HCT116 (cell line): ENCODE measurements around the gene SLC2A9. TPM values are rescaled to one million over a fixed set of nuclear protein-coding genes. Genes with fewer than 3 reads are reported as not detected.

ENCODE experiments used
- ATAC-seq: fragments of 200-7000 bp; cut with Tn5 transposase; 2 replicates; pipeline ENCODE4 v1.9.1; 2020; ENCODE audit warnings: mild to moderate bottlenecking, moderate library complexity
- BruUV-seq: library from RNA; stranded (reverse); fragments of 400-500 nt; replicated peaks from 2 replicates; lab custom pipeline; 2021; lab: Mats Ljungman, UMichigan
- CTCF ChIA-PET: fragments of 300-600 bp; sonication (Branson Sonifier 250); formaldehyde crosslinking; loops from one replicate; lab custom pipeline; 2021; ENCODE audit warnings: antibody characterized with exemption; lab: Charles Lee
- POLR2A ChIA-PET: fragments of 300-600, 350-600 bp; sonication (Branson Sonifier 250); formaldehyde crosslinking; loops from one replicate; lab custom pipeline; 2021; ENCODE audit warnings: antibody characterized with exemption; lab: Charles Lee
- RAD21 ChIA-PET, 2 experiments: fragments of 300-600 bp; sonication (Branson Sonifier 250); formaldehyde crosslinking; loops; one replicate each; lab custom pipeline; 2023; ENCODE audit warnings: low total read pairs in 2 of 2; ENCODE audit not compliant: uncharacterized antibody in 2 of 2, unreplicated experiment in 2 of 2, low non-redundant PET in 1 of 2; lab: Charles Lee
- DNase-seq: peaks from one replicate; pipeline ENCODE4 v3.0.0-alpha.2; 2010; ENCODE audit warnings: low read depth, low spot score
- H2AFZ ChIP-seq: fragments of 200-600 bp; shearing (Covaris generic), sonication (generic); 2 replicates; pipeline ENCODE4 v1.6.1; 2017; ENCODE audit warnings: low read depth, mixed run types, mixed read lengths, antibody characterized with exemption, low read length; ENCODE audit not compliant: poor library complexity, severe bottlenecking
- H3K27ac ChIP-seq: 2 replicates; pipeline ENCODE4 v1.5.1; 2012; ENCODE audit warnings: low read depth, low read length
- H3K27me3 ChIP-seq: fragments of 200-600 bp; sonication (generic); 2 replicates; pipeline ENCODE4 v1.6.1; 2016; ENCODE audit warnings: mixed run types, low read length, mixed read lengths; ENCODE audit not compliant: insufficient read depth
- H3K36me3 ChIP-seq, 2 experiments: fragments of 200-500 bp in 1 of 2; fragments of 200-600 bp in 1 of 2; sonication (Bioruptor generic) in 1 of 2; sonication (generic) in 1 of 2; 2 replicates each; pipeline versions ENCODE4 v1.5.1 to v1.6.1; 2014 to 2016; ENCODE audit warnings: low read length in 2 of 2, inconsistent platforms in 1 of 2, mixed read lengths in 1 of 2, mixed run types in 1 of 2; ENCODE audit not compliant: insufficient read depth in 2 of 2, control insufficient read depth in 1 of 2
- H3K4me1 ChIP-seq, 2 experiments: fragments of 200-600 bp in 1 of 2; sonication (generic) in 1 of 2; 2 replicates each; pipeline versions ENCODE4 v1.5.1 to v1.6.1; 2012 to 2017; ENCODE audit warnings: low read length in 2 of 2, inconsistent platforms in 1 of 2, mild to moderate bottlenecking in 1 of 2, mixed read lengths in 1 of 2, mixed run types in 1 of 2, moderate library complexity in 1 of 2; ENCODE audit not compliant: insufficient read depth in 2 of 2, control insufficient read depth in 1 of 2
- H3K4me2 ChIP-seq: fragments of 200-600 bp; sonication (generic); 2 replicates; pipeline ENCODE4 v1.6.1; 2017; ENCODE audit warnings: mixed run types, low read length, mixed read lengths
- H3K4me3 ChIP-seq, 2 experiments: fragments of 200-600 bp in 1 of 2; sonication (generic) in 1 of 2; replicated peaks in 1 of 2; 2 replicates each; pipeline ENCODE4 v1.5.1; 2011 to 2016; ENCODE audit warnings: low read length in 2 of 2, control low read depth in 1 of 2, low read depth in 1 of 2, mild to moderate bottlenecking in 1 of 2, mixed read lengths in 1 of 2, mixed run types in 1 of 2
- H3K79me2 ChIP-seq: fragments of 200-600 bp; sonication (generic); 2 replicates; pipeline ENCODE4 v1.6.1; 2017; ENCODE audit warnings: mild to moderate bottlenecking, mixed run types, low read length, moderate library complexity, mixed read lengths; ENCODE audit not compliant: insufficient read depth
- H3K9ac ChIP-seq: fragments of 200-600 bp; sonication (generic); 2 replicates; pipeline ENCODE4 v1.6.1; 2016; ENCODE audit warnings: low read length, mixed read lengths
- H3K9me2 ChIP-seq: fragments of 200-600 bp; sonication (generic), shearing (Covaris generic); 2 replicates; pipeline ENCODE4 v1.6.1; 2017; ENCODE audit warnings: mixed run types, mild to moderate bottlenecking, moderate library complexity; ENCODE audit not compliant: insufficient read depth
- H3K9me3 ChIP-seq, 2 experiments: fragments of 200-500 bp in 1 of 2; fragments of 200-600 bp in 1 of 2; sonication (Bioruptor generic) in 1 of 2; sonication (generic) in 1 of 2; 2 replicates each; pipeline ENCODE4 v1.6.1; 2014 to 2017; ENCODE audit warnings: low read length in 2 of 2, mixed read lengths in 2 of 2, inconsistent platforms in 1 of 2, low read depth in 1 of 2, mild to moderate bottlenecking in 1 of 2, mixed run types in 1 of 2, moderate library complexity in 1 of 2; ENCODE audit not compliant: control insufficient read depth in 1 of 2, insufficient read depth in 1 of 2
- H4K20me1 ChIP-seq: fragments of 200-600 bp; sonication (generic), shearing (Covaris generic); 2 replicates; pipeline ENCODE4 v1.6.1; 2017; ENCODE audit warnings: mixed run types, mild to moderate bottlenecking, moderate library complexity; ENCODE audit not compliant: insufficient read depth
- CBX3 ChIP-seq: IDR thresholded peaks from 2 replicates; pipeline ENCODE4 v1.6.1; 2012; ENCODE audit warnings: low read depth
- CEBPB ChIP-seq: IDR thresholded peaks from 2 replicates; pipeline ENCODE4 v1.6.1; 2012; ENCODE audit warnings: low read depth
- EGR1 ChIP-seq: IDR thresholded peaks from 2 replicates; pipeline ENCODE4 v1.6.1; 2012; ENCODE audit warnings: low read depth
- ELF1 ChIP-seq: IDR thresholded peaks from 2 replicates; pipeline ENCODE4 v1.6.1; 2012; ENCODE audit warnings: low read depth, borderline replicate concordance
- FOSL1 ChIP-seq: IDR thresholded peaks from 2 replicates; pipeline ENCODE4 v1.6.1; 2012; ENCODE audit warnings: low read depth
- JUND ChIP-seq: IDR thresholded peaks from 2 replicates; pipeline ENCODE4 v1.6.1; 2012
- POLR2AphosphoS5 ChIP-seq: IDR thresholded peaks from 2 replicates; pipeline ENCODE4 v1.6.1; 2011; ENCODE audit warnings: mild to moderate bottlenecking, low read depth, low read length, moderate library complexity
- RAD21 ChIP-seq: IDR thresholded peaks from 2 replicates; pipeline ENCODE4 v1.6.1; 2012; ENCODE audit warnings: low read depth, mild to moderate bottlenecking
- SIN3A ChIP-seq: IDR thresholded peaks from 2 replicates; pipeline ENCODE4 v1.6.1; 2012; ENCODE audit warnings: low read depth
- SP1 ChIP-seq: IDR thresholded peaks from 2 replicates; pipeline ENCODE4 v1.6.1; 2012; ENCODE audit warnings: low read depth
- SRF ChIP-seq: IDR thresholded peaks from 2 replicates; pipeline ENCODE4 v1.6.1; 2012; ENCODE audit warnings: low read depth
- TCF7L2 ChIP-seq: IDR thresholded peaks from 2 replicates; pipeline ENCODE4 v1.7.0; 2011; ENCODE audit warnings: borderline replicate concordance, inconsistent platforms; ENCODE audit not compliant: insufficient read depth, insufficient read length; ENCODE audit errors: extremely low read depth
- YY1 ChIP-seq: IDR thresholded peaks from 2 replicates; pipeline ENCODE4 v1.6.1; 2011; ENCODE audit warnings: low read length, low read depth, moderate library complexity, mild to moderate bottlenecking; ENCODE audit not compliant: insufficient replicate concordance; ENCODE audit errors: extremely low read depth
- ZFX ChIP-seq: fragments of 450-650 bp; IDR thresholded peaks from 2 replicates; pipeline ENCODE4 v1.6.1; 2017
- ZNF274 ChIP-seq: fragments of 200-500 bp; sonication (Bioruptor generic); IDR thresholded peaks from 2 replicates; pipeline ENCODE4 v1.6.1; 2014; ENCODE audit warnings: mild to moderate bottlenecking, low read depth, low read length, inconsistent platforms
- intact Hi-C: fragments of 100-400 bp; cut with micrococcal nuclease; formaldehyde crosslinking; loops from 2 replicates; pipeline ENCODE4 v1.10.0; 2022
- total RNA-seq: library from RNA; stranded (reverse); gene quantifications from one replicate; pipeline ENCODE4 v1.2.1, GENCODE V29; 2021; ENCODE audit not compliant: unreplicated experiment
- TF ChIP-seq, protein P1 (sequence below): IDR thresholded peaks from 2 replicates; pipeline ENCODE4 v1.6.1; 2012
- TF ChIP-seq, protein P2 (sequence below), 3 experiments: fragments of 200-600 bp in 1 of 3; sonication (generic) in 1 of 3; IDR thresholded peaks in 2 of 3; conservative IDR thresholded peaks in 1 of 3; 2 replicates each; pipeline ENCODE4 v1.5.1; 2012 to 2017; ENCODE audit warnings: low read depth in 2 of 3, low read length in 2 of 3, antibody characterized with exemption in 1 of 3, borderline replicate concordance in 1 of 3, control low read depth in 1 of 3, mild to moderate bottlenecking in 1 of 3, mixed read lengths in 1 of 3, mixed run types in 1 of 3, moderate library complexity in 1 of 3; ENCODE audit not compliant: insufficient read depth in 1 of 3
- TF ChIP-seq, protein P3 (sequence below): IDR thresholded peaks from 2 replicates; pipeline ENCODE4 v1.6.1; 2012; ENCODE audit warnings: low read depth
- TF ChIP-seq, protein P4 (sequence below): IDR thresholded peaks from 2 replicates; pipeline ENCODE4 v1.6.1; 2012
- TF ChIP-seq, protein P5 (sequence below): IDR thresholded peaks from 2 replicates; pipeline ENCODE4 v1.6.1; 2011; ENCODE audit warnings: mild to moderate bottlenecking, low read length, moderate library complexity; ENCODE audit not compliant: insufficient replicate concordance; ENCODE audit errors: extremely low read depth

SLC2A9 gene
- total RNA-seq, 1 experiment from 2014 or later, result 2.2 TPM

DNA sequence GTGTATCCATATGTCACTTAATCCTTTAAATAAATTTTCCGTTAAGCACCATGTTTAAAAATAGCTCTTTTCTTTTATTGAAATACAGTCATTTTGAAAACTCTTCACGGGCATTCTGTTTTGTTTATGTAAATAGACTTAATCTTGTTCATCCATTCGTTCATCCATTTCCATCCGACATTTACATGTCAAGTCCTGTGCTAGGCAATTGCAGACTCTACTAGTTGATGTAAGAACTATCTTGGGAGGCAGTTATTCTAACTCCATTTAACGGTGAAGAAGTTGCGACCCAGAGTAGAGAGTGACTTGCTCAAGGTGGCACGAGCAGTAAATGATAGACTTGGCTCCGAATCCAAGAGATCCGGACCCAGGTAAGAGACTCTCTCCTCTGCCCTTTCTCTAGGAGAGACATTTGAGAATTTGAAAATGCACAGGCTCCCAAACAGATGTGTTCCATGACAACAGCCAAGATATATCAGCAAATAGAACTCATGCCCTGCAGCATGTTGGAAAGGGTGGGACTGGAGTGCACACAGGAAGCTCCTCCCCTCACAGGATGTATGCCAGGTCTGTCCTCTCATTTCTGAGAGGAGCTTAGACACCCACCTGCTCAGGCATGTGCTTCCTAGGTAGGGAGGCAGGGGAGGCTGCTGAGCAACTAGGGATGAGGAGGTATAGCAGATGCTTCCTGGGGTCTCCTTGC is 175.4 kb downstream of the SLC2A9 start:
- POLR2A ChIA-PET, result no interaction called here
- H3K27ac ChIP-seq, result no peak overlapping the region
- intact Hi-C loops, result no loop called here
- no peak overlapping the region for H3K4me3 ChIP-seq
- H4K20me1 ChIP-seq, result no peaks in the 10 kb centered on the region
- no peak overlapping the region for H2AFZ ChIP-seq
- CTCF ChIA-PET, result no interaction called here
- H3K36me3 ChIP-seq, result no peaks in the 10 kb centered on the region
- peaks cover 5% of the 10 kb centered on the region for H3K27me3 ChIP-seq
- H3K9ac ChIP-seq, result no peak overlapping the region
- peaks cover 0 to 5% of the 10 kb centered on the region in 2 experiments; a peak in 1 of 4 replicates for H3K9me3 ChIP-seq
- BruUV-seq, result no TSS peak
- DNase-seq (no peak), ATAC-seq (no peak)
- no peaks in the 10 kb centered on the region for H3K9me2 ChIP-seq
- RAD21 ChIA-PET, result no interaction called here
- TF ChIP-seq EGR1 (no peak), SIN3A (no peak), ZFX (no peak), FOSL1 (no peak), ELF1 (no peak), CEBPB (no peak), ZNF274 (no peak), CBX3 (no peak), SP1 (no peak), YY1 (no peak), JUND (no peak), POLR2AphosphoS5 (no peak), TCF7L2 (no peak), SRF (no peak), RAD21 (no peak)
- TF ChIP-seq, protein P1, sequence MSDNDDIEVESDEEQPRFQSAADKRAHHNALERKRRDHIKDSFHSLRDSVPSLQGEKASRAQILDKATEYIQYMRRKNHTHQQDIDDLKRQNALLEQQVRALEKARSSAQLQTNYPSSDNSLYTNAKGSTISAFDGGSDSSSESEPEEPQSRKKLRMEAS, result no peak
- TF ChIP-seq, protein P2, sequence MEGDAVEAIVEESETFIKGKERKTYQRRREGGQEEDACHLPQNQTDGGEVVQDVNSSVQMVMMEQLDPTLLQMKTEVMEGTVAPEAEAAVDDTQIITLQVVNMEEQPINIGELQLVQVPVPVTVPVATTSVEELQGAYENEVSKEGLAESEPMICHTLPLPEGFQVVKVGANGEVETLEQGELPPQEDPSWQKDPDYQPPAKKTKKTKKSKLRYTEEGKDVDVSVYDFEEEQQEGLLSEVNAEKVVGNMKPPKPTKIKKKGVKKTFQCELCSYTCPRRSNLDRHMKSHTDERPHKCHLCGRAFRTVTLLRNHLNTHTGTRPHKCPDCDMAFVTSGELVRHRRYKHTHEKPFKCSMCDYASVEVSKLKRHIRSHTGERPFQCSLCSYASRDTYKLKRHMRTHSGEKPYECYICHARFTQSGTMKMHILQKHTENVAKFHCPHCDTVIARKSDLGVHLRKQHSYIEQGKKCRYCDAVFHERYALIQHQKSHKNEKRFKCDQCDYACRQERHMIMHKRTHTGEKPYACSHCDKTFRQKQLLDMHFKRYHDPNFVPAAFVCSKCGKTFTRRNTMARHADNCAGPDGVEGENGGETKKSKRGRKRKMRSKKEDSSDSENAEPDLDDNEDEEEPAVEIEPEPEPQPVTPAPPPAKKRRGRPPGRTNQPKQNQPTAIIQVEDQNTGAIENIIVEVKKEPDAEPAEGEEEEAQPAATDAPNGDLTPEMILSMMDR (IDR thresholded peaks at IDR 0.05 in 2 of 3, conservative IDR thresholded peaks at IDR 0.05 in 1 of 3; ENCODE audit: borderline replicate concordance in 1 of 3, insufficient read depth in 1 of 3, low read depth in 2 of 3, low read length in 2 of 3), result no peak
- TF ChIP-seq, protein P3, sequence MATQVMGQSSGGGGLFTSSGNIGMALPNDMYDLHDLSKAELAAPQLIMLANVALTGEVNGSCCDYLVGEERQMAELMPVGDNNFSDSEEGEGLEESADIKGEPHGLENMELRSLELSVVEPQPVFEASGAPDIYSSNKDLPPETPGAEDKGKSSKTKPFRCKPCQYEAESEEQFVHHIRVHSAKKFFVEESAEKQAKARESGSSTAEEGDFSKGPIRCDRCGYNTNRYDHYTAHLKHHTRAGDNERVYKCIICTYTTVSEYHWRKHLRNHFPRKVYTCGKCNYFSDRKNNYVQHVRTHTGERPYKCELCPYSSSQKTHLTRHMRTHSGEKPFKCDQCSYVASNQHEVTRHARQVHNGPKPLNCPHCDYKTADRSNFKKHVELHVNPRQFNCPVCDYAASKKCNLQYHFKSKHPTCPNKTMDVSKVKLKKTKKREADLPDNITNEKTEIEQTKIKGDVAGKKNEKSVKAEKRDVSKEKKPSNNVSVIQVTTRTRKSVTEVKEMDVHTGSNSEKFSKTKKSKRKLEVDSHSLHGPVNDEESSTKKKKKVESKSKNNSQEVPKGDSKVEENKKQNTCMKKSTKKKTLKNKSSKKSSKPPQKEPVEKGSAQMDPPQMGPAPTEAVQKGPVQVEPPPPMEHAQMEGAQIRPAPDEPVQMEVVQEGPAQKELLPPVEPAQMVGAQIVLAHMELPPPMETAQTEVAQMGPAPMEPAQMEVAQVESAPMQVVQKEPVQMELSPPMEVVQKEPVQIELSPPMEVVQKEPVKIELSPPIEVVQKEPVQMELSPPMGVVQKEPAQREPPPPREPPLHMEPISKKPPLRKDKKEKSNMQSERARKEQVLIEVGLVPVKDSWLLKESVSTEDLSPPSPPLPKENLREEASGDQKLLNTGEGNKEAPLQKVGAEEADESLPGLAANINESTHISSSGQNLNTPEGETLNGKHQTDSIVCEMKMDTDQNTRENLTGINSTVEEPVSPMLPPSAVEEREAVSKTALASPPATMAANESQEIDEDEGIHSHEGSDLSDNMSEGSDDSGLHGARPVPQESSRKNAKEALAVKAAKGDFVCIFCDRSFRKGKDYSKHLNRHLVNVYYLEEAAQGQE, result no peak
- TF ChIP-seq, protein P4, sequence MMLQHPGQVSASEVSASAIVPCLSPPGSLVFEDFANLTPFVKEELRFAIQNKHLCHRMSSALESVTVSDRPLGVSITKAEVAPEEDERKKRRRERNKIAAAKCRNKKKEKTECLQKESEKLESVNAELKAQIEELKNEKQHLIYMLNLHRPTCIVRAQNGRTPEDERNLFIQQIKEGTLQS, result no peak
- TF ChIP-seq, protein P5, sequence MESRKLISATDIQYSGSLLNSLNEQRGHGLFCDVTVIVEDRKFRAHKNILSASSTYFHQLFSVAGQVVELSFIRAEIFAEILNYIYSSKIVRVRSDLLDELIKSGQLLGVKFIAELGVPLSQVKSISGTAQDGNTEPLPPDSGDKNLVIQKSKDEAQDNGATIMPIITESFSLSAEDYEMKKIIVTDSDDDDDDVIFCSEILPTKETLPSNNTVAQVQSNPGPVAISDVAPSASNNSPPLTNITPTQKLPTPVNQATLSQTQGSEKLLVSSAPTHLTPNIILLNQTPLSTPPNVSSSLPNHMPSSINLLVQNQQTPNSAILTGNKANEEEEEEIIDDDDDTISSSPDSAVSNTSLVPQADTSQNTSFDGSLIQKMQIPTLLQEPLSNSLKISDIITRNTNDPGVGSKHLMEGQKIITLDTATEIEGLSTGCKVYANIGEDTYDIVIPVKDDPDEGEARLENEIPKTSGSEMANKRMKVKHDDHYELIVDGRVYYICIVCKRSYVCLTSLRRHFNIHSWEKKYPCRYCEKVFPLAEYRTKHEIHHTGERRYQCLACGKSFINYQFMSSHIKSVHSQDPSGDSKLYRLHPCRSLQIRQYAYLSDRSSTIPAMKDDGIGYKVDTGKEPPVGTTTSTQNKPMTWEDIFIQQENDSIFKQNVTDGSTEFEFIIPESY, result no peak
- H3K79me2 ChIP-seq, result no peaks in the 10 kb centered on the region
- H3K4me2 ChIP-seq, result no peak overlapping the region
- no peaks in the 10 kb centered on the region for H3K4me1 ChIP-seq
